ENCODE measurements around the gene LTBP1. TPM values are rescaled to one million over a fixed set of nuclear protein-coding genes. Genes with fewer than 3 reads are reported as not detected.

Gene LTBP1
- polyA plus RNA-seq, 1 experiment: 124 TPM

DNA sequence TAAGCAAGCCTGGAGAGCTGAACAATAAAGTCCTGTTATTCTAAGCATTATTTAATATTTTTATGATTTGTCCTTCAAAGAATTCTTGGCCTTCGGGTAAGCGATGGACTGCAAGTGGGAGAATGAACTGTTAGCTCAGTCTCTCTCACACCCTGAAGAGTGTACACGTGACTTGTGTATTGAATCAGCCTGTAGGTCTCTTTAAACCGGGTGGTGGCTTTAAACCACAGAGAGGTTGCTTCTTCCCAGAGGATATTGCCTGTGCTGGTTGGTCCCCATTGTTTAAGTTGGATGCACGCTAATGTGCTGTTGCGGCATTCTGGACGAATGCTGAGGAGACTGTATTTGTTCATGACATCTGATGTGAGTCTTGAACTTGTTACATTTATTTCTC, 183.3 kb downstream of the LTBP1 start:
- H3K27me3 ChIP-seq (ENCODE audit: control insufficient read depth, insufficient read depth, low read length): no peaks in the 10 kb centered on the region
- TF ChIP-seq, protein P1, sequence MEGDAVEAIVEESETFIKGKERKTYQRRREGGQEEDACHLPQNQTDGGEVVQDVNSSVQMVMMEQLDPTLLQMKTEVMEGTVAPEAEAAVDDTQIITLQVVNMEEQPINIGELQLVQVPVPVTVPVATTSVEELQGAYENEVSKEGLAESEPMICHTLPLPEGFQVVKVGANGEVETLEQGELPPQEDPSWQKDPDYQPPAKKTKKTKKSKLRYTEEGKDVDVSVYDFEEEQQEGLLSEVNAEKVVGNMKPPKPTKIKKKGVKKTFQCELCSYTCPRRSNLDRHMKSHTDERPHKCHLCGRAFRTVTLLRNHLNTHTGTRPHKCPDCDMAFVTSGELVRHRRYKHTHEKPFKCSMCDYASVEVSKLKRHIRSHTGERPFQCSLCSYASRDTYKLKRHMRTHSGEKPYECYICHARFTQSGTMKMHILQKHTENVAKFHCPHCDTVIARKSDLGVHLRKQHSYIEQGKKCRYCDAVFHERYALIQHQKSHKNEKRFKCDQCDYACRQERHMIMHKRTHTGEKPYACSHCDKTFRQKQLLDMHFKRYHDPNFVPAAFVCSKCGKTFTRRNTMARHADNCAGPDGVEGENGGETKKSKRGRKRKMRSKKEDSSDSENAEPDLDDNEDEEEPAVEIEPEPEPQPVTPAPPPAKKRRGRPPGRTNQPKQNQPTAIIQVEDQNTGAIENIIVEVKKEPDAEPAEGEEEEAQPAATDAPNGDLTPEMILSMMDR (IDR thresholded peaks at IDR 0.05; ENCODE audit: insufficient read depth, low read depth, low read length): no peak
- DNase-seq (ENCODE audit: low read depth): no peak
- H3K36me3 ChIP-seq (ENCODE audit: control insufficient read depth, insufficient read depth, low read length): no peaks in the 10 kb centered on the region
- ChIA-PET CTCF (no interaction called here), POLR2A (no interaction called here)
- no peak overlapping the region for H3K4me3 ChIP-seq (ENCODE audit: low read depth, low read length)

DNA sequence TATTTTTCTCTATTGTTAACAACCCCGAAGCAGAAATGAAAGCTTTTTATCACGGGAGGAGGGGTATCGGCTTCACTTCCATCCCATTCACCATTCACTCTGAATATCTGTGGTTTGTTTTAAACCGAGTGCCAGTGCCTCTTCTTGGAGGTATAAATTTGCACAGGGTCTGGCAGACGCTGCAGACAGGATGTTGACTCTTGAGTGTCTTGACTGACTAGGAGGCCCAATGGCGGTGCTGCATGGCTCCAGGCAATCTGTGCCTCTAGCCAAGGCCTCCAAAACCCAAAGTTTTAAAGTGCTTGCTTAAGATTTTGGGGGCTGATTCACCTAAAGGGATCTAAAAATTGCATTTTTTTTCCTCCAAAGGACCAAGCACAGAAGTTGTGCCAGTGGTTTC, 183.8 kb downstream of the LTBP1 start:
- ChIA-PET POLR2A (no interaction called here), CTCF (no interaction called here)
- H3K4me3 ChIP-seq (ENCODE audit: low read depth, low read length): no peak overlapping the region
- H3K36me3 ChIP-seq (ENCODE audit: control insufficient read depth, insufficient read depth, low read length): no peaks in the 10 kb centered on the region
- H3K27me3 ChIP-seq (ENCODE audit: control insufficient read depth, insufficient read depth, low read length): no peaks in the 10 kb centered on the region
- TF ChIP-seq, protein P1 (IDR thresholded peaks at IDR 0.05; ENCODE audit: insufficient read depth, low read depth, low read length): no peak
- no peak for DNase-seq (ENCODE audit: low read depth)

- POLR2A ChIA-PET: no interaction called here
- Histone ChIP-seq H3K4me3 (ENCODE audit: low read depth, low read length) (no peak overlapping the region), H3K27me3 (ENCODE audit: control insufficient read depth, insufficient read depth, low read length) (no peaks in the 10 kb centered on the region), H3K36me3 (ENCODE audit: control insufficient read depth, insufficient read depth, low read length) (no peaks in the 10 kb centered on the region)
- CTCF ChIA-PET: interaction anchor here (1.9 kb wide), 1 partner anchor 97 kb away, joined by 7 read pairs; no protein-coding TSS in a partner anchor
- no peak for DNase-seq (ENCODE audit: low read depth)
- TF ChIP-seq, protein P1 (IDR thresholded peaks at IDR 0.05; ENCODE audit: insufficient read depth, low read depth, low read length): no peak
Observed at GRCh38 chr2:33131111-33131510, 184.4 kb downstream of the LTBP1 start.

DNA sequence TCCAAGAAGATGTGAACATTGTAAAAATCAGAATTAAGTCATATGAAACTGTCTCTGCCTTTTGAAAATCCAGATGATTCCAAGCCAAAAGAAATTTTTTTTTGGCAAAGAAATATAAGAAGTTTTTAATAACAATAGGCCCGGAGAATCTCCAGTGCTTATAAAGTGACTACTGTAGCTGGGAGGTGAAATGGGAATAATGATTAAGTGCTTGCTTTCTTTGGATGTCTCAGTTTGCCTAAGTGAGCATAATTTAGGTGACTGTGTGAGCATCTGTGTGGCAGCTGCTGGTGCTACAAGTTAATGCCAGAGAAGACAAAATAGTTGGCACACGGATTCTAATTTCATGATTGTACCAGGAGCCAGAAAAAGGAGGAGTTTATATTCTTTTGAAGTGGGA, 185.0 kb downstream of the LTBP1 start:
- POLR2A ChIA-PET: no interaction called here
- TF ChIP-seq, protein P1 (IDR thresholded peaks at IDR 0.05; ENCODE audit: insufficient read depth, low read depth, low read length): no peak
- H3K4me3 ChIP-seq (ENCODE audit: low read depth, low read length): no peak overlapping the region
- CTCF ChIA-PET: interaction anchor here (0.7 to 1.9 kb wide), 3 partner anchors 9 to 98 kb away, joined by 3 to 7 read pairs (median 3); no protein-coding TSS in a partner anchor
- DNase-seq (ENCODE audit: low read depth): no peak
- H3K27me3 ChIP-seq (ENCODE audit: control insufficient read depth, insufficient read depth, low read length): no peaks in the 10 kb centered on the region
- no peaks in the 10 kb centered on the region for H3K36me3 ChIP-seq (ENCODE audit: control insufficient read depth, insufficient read depth, low read length)

DNA sequence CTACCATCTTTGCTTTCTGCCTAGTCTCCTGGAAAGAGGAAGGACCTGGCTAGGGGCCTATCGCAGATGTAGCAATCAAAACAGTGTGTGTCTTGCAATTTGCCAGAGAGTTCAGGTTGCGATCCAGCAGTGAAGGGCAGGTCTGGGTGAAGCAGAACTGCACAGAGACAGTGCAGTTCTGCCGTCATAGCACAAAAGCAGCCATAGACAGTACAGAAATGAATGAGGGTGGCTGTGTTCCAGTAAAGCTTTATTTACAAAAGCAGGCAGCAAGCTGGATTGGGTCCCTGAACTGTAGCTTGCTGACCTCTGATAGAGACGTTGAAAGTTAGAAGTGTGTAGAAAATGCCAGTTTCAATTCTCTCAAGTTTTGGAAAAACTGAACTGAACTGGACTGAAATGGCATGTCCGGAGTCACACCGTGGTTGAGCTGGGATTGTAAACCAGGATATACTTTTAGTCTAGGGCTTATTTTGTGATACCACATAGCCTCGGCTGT, 186.8 kb downstream of the LTBP1 start:
- ChIA-PET POLR2A (no interaction called here), CTCF (interaction anchor here (0.8 to 1.8 kb wide), 4 partner anchors 10 to 135 kb away, joined by 3 to 7 read pairs (median 4); no protein-coding TSS in a partner anchor)
- H3K36me3 ChIP-seq (ENCODE audit: control insufficient read depth, insufficient read depth, low read length): no peaks in the 10 kb centered on the region
- H3K4me3 ChIP-seq (ENCODE audit: low read depth, low read length): no peak overlapping the region
- DNase-seq (ENCODE audit: low read depth): no peak
- TF ChIP-seq, protein P1 (IDR thresholded peaks at IDR 0.05; ENCODE audit: insufficient read depth, low read depth, low read length): no peak
- no peaks in the 10 kb centered on the region for H3K27me3 ChIP-seq (ENCODE audit: control insufficient read depth, insufficient read depth, low read length)

All from BJ (cell line).